ENCODE results near the gene CCT2.

GRCh38 chr12:69620921-69621320, 35.7 kb downstream of the CCT2 start:
- TF ChIP-seq CTCF (IDR thresholded peaks at IDR 0.05; ENCODE audit: insufficient read depth, low read depth, low read length) = no peak
- no peak for TF ChIP-seq EZH2 (IDR thresholded peaks at IDR 0.05; ENCODE audit: insufficient read depth, low read length)

Measured in astrocyte (in vitro differentiated cells and primary cell).